Left ventricle myocardium inferior (tissue), 1 donor: ENCODE results near the gene SLC7A5. TPM values are rescaled to one million over a fixed set of nuclear protein-coding genes. Genes with fewer than 3 reads are reported as not detected.

Source experiments
- DNase-seq: peaks from one replicate; pipeline ENCODE4 v3.0.0-alpha.2; 2020
- H3K27ac ChIP-seq: fragments of 200-600 bp; replicated peaks from 2 replicates; pipeline ENCODE4 v1.8.0; 2021
- H3K27me3 ChIP-seq: fragments of 200-600 bp; 2 replicates; pipeline ENCODE4 v1.8.0; 2021; ENCODE audit warnings: low read depth
- H3K36me3 ChIP-seq: fragments of 200-600 bp; 2 replicates; pipeline ENCODE4 v1.8.0; 2021
- H3K4me1 ChIP-seq: fragments of 200-600 bp; 2 replicates; pipeline ENCODE4 v1.8.0; 2021
- H3K4me3 ChIP-seq: fragments of 200-600 bp; 2 replicates; pipeline ENCODE4 v1.8.0; 2021; ENCODE audit warnings: mild to moderate bottlenecking, moderate library complexity
- H3K9me3 ChIP-seq: fragments of 200-600 bp; replicated peaks from 2 replicates; pipeline ENCODE4 v1.8.0; 2021
- CTCF ChIP-seq: fragments of 200-600 bp; IDR thresholded peaks from 2 replicates; pipeline ENCODE4 v1.8.0; 2021; ENCODE audit warnings: antibody characterized with exemption, mild to moderate bottlenecking, borderline replicate concordance
- intact Hi-C: fragments of 100-400 bp; cut with micrococcal nuclease; formaldehyde crosslinking; loops from one replicate; pipeline ENCODE4 v1.11.0; 2022
- total RNA-seq: library from RNA; stranded (reverse); fragmentation: NEBNext Ultra II Directional; extraction: Animal tissue kit (Norgen Biotek cat#: 25700); gene quantifications from one replicate; pipeline ENCODE4 v1.2.1, GENCODE V29; 2021
- donor health status: DM: no; HTN: yes; CAD: no; lungs with severe emphysema.

The SLC7A5 gene
- total RNA-seq, 1 donor from 2014 or later, result 4.6 TPM

GRCh38 chr16:87824016-87824990 is 45.0 kb downstream of the SLC7A5 start:
- Histone ChIP-seq H3K4me3 (no peak overlapping the region), H3K36me3 (no peaks in the 10 kb centered on the region), H3K9me3 (no peaks in the 10 kb centered on the region), H3K27me3 (peaks cover 45% of the 10 kb centered on the region), H3K4me1 (no peaks in the 10 kb centered on the region), H3K27ac (no peak overlapping the region)
- DNase-seq, result peak; percentile 9
- no peak for TF ChIP-seq CTCF
- intact Hi-C loops, result no loop called here

- H3K27ac ChIP-seq, result no peak overlapping the region
These were observed 46.0 kb downstream of the SLC7A5 start for GRCh38 chr16:87823181-87823929.

GRCh38 chr16:87822108-87822970 is 47.0 kb downstream of the SLC7A5 start:
- peaks cover 12% of the 10 kb centered on the region for H3K9me3 ChIP-seq
- no peak overlapping the region for H3K4me3 ChIP-seq
- no peak for DNase-seq
- no peaks in the 10 kb centered on the region for H3K4me1 ChIP-seq
- TF ChIP-seq CTCF, result no peak
- no peaks in the 10 kb centered on the region for H3K36me3 ChIP-seq
- intact Hi-C loops, result no loop called here
- H3K27ac ChIP-seq, result no peak overlapping the region
- H3K27me3 ChIP-seq, result peaks cover 45% of the 10 kb centered on the region

More at GRCh38 chr16:87823181-87823929, 46.0 kb downstream of the SLC7A5 start:
- Histone ChIP-seq H3K27me3 (peaks cover 45% of the 10 kb centered on the region), H3K4me3 (no peak overlapping the region), H3K9me3 (peaks cover 2% of the 10 kb centered on the region), H3K4me1 (no peaks in the 10 kb centered on the region), H3K36me3 (no peaks in the 10 kb centered on the region)
- DNase-seq, result no peak
- intact Hi-C loops, result no loop called here
- no peak for TF ChIP-seq CTCF

- intact Hi-C loops, result no loop called here
- H3K4me1 ChIP-seq, result no peaks in the 10 kb centered on the region
- DNase-seq, result no peak
- no peak overlapping the region for H3K4me3 ChIP-seq
- peaks cover 40% of the 10 kb centered on the region for H3K27me3 ChIP-seq
- H3K9me3 ChIP-seq, result peaks cover 20% of the 10 kb centered on the region
- TF ChIP-seq CTCF, result no peak
- no peaks in the 10 kb centered on the region for H3K36me3 ChIP-seq
- H3K27ac ChIP-seq, result no peak overlapping the region
These were observed 47.8 kb downstream of the SLC7A5 start for GRCh38 chr16:87821376-87822107.
